Nephron progenitor cell (in vitro differentiated cells): ENCODE measurements around the gene FNIP2.
"Not testable (repeated sequence)": the region's sequence is repeated elsewhere in the genome, so short reads cannot be mapped to it uniquely, and the experiment has no call there.

ENCODE experiments used
- DNase-seq: peaks from one replicate; pipeline ENCODE4 v3.0.0; 2021
- H3K27ac Mint-ChIP-seq: 2 replicates; pipeline ENCODE4 v1.8.0; 2021; ENCODE audit warnings: mild to moderate bottlenecking, moderate library complexity, mixed read lengths
- H3K27me3 Mint-ChIP-seq: 2 replicates; pipeline ENCODE4 v1.8.0; 2021; ENCODE audit warnings: mild to moderate bottlenecking, low read depth, mixed read lengths; ENCODE audit not compliant: poor library complexity
- H3K36me3 Mint-ChIP-seq: 2 replicates; pipeline ENCODE4 v1.8.0; 2021; ENCODE audit warnings: low read depth, mixed read lengths
- H3K4me1 Mint-ChIP-seq: 2 replicates; pipeline ENCODE4 v1.8.0; 2021; ENCODE audit warnings: mixed read lengths
- H3K4me3 Mint-ChIP-seq: 2 replicates; pipeline ENCODE4 v1.8.0; 2021; ENCODE audit warnings: mild to moderate bottlenecking, moderate library complexity, mixed read lengths
- H3K9me3 Mint-ChIP-seq: 2 replicates; pipeline ENCODE4 v1.8.0; 2021; ENCODE audit warnings: mild to moderate bottlenecking, moderate library complexity, mixed read lengths
- TF ChIP-seq, protein P1 (sequence below): fragments of 200-600 bp; sonication (generic); IDR thresholded peaks from 2 replicates; pipeline ENCODE4 v1.5.0; 2021; ENCODE audit warnings: antibody characterized with exemption

Gene FNIP2

DNA sequence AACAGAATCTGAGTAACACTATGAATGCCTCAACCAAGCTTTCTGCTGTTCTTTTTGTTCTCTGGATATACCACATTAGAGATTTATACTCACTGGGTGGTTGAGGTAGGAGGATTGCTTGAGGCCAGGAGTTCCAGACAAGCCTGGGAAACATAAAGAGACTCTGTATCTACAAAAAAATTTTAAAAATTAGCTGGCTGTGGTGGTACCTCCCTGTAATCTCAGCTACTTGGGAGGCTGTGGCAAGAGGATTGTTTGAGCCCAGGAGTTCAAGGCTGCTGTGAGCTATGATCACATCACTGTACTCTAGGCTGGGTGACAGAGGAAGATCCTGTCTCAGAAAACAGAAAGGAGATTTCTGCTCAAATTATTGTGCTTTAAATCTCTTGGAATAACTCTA lies 172.5 kb downstream of the FNIP2 start:
- H3K27ac Mint-ChIP-seq = no peak overlapping the region
- no peak overlapping the region for H3K4me3 Mint-ChIP-seq
- TF ChIP-seq, protein P1, sequence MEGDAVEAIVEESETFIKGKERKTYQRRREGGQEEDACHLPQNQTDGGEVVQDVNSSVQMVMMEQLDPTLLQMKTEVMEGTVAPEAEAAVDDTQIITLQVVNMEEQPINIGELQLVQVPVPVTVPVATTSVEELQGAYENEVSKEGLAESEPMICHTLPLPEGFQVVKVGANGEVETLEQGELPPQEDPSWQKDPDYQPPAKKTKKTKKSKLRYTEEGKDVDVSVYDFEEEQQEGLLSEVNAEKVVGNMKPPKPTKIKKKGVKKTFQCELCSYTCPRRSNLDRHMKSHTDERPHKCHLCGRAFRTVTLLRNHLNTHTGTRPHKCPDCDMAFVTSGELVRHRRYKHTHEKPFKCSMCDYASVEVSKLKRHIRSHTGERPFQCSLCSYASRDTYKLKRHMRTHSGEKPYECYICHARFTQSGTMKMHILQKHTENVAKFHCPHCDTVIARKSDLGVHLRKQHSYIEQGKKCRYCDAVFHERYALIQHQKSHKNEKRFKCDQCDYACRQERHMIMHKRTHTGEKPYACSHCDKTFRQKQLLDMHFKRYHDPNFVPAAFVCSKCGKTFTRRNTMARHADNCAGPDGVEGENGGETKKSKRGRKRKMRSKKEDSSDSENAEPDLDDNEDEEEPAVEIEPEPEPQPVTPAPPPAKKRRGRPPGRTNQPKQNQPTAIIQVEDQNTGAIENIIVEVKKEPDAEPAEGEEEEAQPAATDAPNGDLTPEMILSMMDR = no peak
- H3K4me1 Mint-ChIP-seq = peaks cover 7% of the 10 kb centered on the region
- no peak for DNase-seq
- H3K9me3 Mint-ChIP-seq = no peaks in the 10 kb centered on the region
- no peaks in the 10 kb centered on the region for H3K36me3 Mint-ChIP-seq
- no peaks in the 10 kb centered on the region for H3K27me3 Mint-ChIP-seq

DNA sequence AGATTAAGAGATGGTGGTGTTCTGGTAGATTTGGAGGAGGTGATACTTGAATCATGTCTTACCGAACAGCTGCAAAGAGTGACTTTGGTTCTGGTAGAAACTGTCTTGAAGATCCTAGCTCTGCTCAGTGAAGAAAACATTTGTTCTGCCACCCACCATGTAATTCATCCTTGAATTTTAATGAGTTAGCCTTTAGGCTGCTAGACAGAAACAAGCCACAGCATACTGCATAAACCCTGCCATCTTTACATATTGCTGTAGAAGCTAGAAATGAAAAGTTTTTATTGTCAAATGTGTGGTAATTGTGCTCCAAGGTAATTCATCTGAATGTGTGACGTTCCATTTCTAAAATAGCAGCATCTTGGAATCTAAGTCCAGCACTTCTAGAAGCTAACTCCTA lies 173.1 kb downstream of the FNIP2 start:
- no peak overlapping the region for H3K27ac Mint-ChIP-seq
- peaks cover 7% of the 10 kb centered on the region for H3K4me1 Mint-ChIP-seq
- H3K36me3 Mint-ChIP-seq = no peaks in the 10 kb centered on the region
- no peak for DNase-seq
- H3K27me3 Mint-ChIP-seq = no peaks in the 10 kb centered on the region
- TF ChIP-seq, protein P1 = no peak
- no peaks in the 10 kb centered on the region for H3K9me3 Mint-ChIP-seq
- H3K4me3 Mint-ChIP-seq = no peak overlapping the region

DNA sequence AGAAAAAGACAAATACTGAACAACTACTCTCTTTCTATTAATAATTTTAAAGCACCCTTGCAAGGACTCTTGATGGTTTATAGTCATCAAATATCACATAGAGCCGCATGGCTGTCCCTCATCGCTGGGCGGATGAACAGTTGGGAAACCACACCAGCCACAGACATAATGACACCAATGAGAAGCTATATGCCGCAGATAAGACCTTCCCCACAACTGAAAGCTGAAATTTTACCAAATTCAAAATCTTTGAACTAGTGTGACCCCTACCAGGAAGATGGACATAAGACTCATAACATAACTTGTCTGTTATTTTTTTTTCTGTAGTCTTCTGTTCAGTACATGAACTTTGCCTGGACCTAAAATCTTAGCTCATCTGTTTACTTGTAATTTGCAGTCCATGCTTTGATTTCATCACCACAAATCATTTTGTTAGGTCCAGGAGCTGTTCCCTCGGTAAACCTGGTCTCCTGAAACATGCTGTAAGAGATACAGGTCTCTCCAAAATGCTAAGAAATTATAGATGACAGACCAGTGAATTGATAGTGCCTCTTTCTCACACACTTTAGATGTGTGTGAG lies 176.8 kb downstream of the FNIP2 start:
- Mint-ChIP-seq H3K9me3 (no peaks in the 10 kb centered on the region), H3K27me3 (peaks cover 3% of the 10 kb centered on the region), H3K27ac (no peak overlapping the region), H3K4me3 (no peak overlapping the region), H3K36me3 (no peaks in the 10 kb centered on the region), H3K4me1 (no peaks in the 10 kb centered on the region)
- TF ChIP-seq, protein P1 = no peak
- DNase-seq = no peak

DNA sequence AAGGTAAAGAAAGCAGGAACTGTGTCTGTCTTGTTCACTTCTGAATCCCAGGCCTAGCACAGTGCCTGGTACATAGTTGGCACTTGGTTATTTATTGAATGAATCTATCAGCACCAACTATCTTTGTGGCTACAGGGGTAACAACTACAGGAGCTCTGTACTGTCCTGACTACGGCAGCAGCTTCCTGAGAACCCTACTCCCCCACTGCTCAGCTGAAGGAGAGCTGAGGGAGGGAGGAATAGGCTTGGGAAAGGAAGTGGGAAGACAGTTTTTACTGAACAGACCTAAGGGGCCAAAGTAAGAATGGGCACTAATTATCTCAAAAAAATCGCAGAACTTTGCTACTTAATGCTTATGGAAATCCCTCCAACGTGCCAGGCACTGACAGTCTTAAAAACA lies 178.0 kb downstream of the FNIP2 start:
- Mint-ChIP-seq H3K9me3 (peaks cover 7% of the 10 kb centered on the region), H3K27ac (no peak overlapping the region), H3K4me3 (no peak overlapping the region), H3K36me3 (no peaks in the 10 kb centered on the region), H3K4me1 (no peaks in the 10 kb centered on the region), H3K27me3 (peaks cover 3% of the 10 kb centered on the region)
- DNase-seq = no peak
- TF ChIP-seq, protein P1 = no peak

DNA sequence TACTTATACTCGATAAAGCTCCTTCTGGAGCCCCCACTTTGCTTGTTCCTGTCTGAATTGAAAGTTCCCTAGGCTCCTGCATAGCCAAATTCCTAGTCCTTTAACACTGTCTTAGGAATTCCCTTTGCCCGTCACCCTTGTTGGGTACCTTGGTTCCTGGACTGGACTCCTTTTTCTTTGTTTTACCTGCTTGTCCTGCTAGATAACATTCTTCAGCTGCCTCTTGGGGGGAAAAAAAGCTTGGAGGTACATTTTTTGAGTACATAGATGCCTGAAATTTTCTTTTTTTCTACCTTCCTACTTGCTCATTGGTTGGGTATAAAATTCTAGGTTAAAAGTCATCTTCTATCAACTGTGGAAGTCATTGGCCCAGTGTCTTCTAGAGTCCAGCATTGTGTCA lies 179.2 kb downstream of the FNIP2 start:
- TF ChIP-seq, protein P1 = no peak
- Mint-ChIP-seq H3K4me1 (no peaks in the 10 kb centered on the region), H3K9me3 (peaks cover 20% of the 10 kb centered on the region), H3K4me3 (no peak overlapping the region), H3K36me3 (peaks cover 6% of the 10 kb centered on the region), H3K27ac (no peak overlapping the region), H3K27me3 (peaks cover 3% of the 10 kb centered on the region)
- no peak for DNase-seq

DNA sequence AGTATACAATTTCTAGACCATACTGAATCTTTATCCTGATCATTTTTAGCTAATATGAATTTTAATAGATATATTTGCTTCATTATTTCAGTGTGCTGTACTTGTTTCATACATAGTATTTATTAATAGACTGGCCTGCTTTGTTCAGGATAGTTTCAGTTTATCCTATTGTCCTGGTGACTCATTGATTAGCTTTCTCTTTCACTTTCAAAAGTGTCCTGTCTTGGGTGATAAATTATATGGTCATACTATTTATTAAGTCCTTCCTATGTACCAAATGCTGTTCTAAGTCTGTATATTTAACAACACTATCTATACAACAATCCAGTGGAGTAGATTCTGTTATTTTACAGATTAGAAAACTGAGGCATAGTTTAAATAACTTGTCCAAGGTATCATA lies 180.3 kb downstream of the FNIP2 start:
- TF ChIP-seq, protein P1 = no peak
- no peaks in the 10 kb centered on the region for H3K4me1 Mint-ChIP-seq
- peaks cover 3% of the 10 kb centered on the region for H3K27me3 Mint-ChIP-seq
- H3K9me3 Mint-ChIP-seq = peaks cover 24% of the 10 kb centered on the region
- H3K4me3 Mint-ChIP-seq = no peak overlapping the region
- DNase-seq = no peak
- H3K36me3 Mint-ChIP-seq = peaks cover 6% of the 10 kb centered on the region
- no peak overlapping the region for H3K27ac Mint-ChIP-seq

DNA sequence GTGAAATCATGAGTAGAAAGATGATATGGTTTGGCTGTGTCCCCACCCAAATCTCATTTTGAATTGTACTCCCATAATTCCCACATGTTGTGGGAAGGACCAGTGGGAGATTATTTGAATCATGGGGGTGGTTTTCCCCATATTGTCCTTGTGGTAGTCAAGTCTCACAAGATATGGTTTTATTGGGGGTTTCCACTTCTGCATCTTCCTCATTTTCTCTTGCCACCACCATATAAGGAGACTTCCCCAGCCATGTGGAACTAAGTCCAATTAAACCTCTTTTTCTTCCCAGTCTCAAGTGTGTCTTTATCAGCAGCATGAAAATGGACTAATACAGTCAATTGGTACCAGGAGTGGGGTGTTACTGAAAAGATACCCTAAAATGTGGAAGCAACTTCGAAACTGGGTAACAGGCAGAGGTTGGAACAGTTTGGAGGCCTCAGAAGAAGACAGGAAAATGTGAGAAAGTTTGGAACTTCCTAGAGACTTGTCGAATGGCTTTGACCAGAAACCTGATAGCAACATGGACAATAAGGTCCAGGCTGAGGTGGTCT lies 183.5 kb downstream of the FNIP2 start:
- DNase-seq, H3K4me3 Mint-ChIP-seq, H3K27ac Mint-ChIP-seq, H3K27me3 Mint-ChIP-seq, H3K36me3 Mint-ChIP-seq, H3K4me1 Mint-ChIP-seq: not testable (repeated sequence)
- H3K9me3 Mint-ChIP-seq = peaks cover 26% of the 10 kb centered on the region

DNA sequence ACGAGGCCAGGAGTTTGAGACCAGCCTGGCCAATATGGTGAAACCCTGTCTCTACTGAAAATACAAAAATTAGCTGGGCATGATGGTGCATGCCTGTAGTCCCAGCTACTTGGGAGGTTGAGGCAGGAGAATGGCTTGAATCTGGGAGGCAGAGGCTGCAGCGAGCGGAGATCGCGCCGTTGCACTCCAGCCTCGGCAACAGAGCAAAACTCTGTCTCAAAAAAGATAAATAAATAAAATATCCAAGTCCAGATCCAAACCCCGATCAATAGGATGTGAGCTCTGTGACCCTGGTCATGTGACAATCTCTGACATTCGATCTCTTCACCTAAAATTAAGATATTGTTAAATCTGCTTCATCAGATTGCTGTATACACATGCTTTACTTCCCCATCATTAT lies 187.5 kb downstream of the FNIP2 start:
- DNase-seq, H3K27ac Mint-ChIP-seq, H3K27me3 Mint-ChIP-seq, H3K4me1 Mint-ChIP-seq, H3K36me3 Mint-ChIP-seq, H3K4me3 Mint-ChIP-seq: not testable (repeated sequence)
- H3K9me3 Mint-ChIP-seq = peaks cover 24% of the 10 kb centered on the region

DNA sequence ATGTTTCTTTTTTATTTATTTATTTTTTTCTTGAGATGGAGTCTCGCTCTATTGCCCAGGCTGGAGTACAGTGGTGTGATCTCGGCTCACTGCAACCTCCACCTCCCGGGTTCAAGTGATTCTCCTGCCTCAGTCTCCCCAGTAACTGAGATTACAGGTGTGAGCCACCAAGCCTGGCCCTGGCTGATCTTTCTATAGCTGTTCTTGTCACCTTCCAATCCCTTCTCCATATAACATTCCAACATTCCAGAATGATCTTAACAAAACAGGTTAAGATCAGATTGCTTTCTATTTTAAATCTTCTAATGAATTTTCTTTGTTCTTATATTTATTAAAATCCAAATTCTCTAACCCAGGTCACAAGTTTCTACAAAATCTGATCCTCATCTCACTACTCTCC lies 188.1 kb downstream of the FNIP2 start:
- not testable (repeated sequence) for H3K36me3 Mint-ChIP-seq, H3K4me3 Mint-ChIP-seq, H3K4me1 Mint-ChIP-seq, H3K27ac Mint-ChIP-seq, DNase-seq, H3K27me3 Mint-ChIP-seq
- peaks cover 18% of the 10 kb centered on the region for H3K9me3 Mint-ChIP-seq
